ENCODE measurements around the gene LY86. TPM values are rescaled to one million over a fixed set of nuclear protein-coding genes. Genes with fewer than 3 reads are reported as not detected.

LY86 gene
- total and polyA plus RNA-seq, 4 donors: 5.2 to 12.4 (median 9.6) TPM

DNA sequence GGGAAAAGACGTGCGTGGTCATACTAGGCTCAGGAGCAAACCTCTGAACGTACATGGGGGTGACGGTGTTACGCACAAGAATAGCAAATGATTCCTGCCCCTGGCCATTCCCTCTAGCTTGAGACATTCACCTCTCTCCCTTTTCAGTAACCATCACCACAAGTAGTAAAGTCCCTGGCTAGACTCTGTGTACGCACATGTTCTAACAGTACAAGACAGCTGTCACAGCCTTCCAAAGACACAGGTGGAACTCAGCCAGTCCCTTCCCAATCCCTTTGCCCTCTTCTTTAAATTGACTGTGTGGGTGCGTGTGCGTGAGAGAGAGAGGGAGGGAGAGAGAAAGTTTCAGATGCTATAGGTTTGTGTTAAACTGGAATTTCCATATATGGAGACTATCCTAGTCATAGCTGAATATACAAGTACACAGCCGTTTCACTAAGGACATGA is 67.3 kb downstream of the LY86 start:
- Histone ChIP-seq H3K4me3 (no peak overlapping the region), H3K27me3 (ENCODE audit: control insufficient read depth in 3 of 3, insufficient read depth in 3 of 3, low read length in 2 of 3) (no peaks in the 10 kb centered on the region), H3K4me1 (ENCODE audit: control insufficient read depth in 5 of 5, insufficient read depth in 5 of 5, low read length in 5 of 5) (peaks cover 0 to 16% (median 0%) of the 10 kb centered on the region in 5 donors), H3K27ac (ENCODE audit: low read depth in 1 of 2, low read length in 1 of 2) (peak overlapping the region in 1 of 2 donors; percentile 78), H3K9me3 (ENCODE audit: control insufficient read depth in 4 of 4, insufficient read depth in 3 of 4, low read length in 3 of 4) (no peaks in the 10 kb centered on the region), H3K36me3 (ENCODE audit: control insufficient read depth in 4 of 4, insufficient read depth in 4 of 4, low read length in 4 of 4) (no peaks in the 10 kb centered on the region), H3K9ac (ENCODE audit: insufficient read depth in 1 of 2, low read length in 2 of 2) (no peak overlapping the region)
- TF ChIP-seq, protein P1, sequence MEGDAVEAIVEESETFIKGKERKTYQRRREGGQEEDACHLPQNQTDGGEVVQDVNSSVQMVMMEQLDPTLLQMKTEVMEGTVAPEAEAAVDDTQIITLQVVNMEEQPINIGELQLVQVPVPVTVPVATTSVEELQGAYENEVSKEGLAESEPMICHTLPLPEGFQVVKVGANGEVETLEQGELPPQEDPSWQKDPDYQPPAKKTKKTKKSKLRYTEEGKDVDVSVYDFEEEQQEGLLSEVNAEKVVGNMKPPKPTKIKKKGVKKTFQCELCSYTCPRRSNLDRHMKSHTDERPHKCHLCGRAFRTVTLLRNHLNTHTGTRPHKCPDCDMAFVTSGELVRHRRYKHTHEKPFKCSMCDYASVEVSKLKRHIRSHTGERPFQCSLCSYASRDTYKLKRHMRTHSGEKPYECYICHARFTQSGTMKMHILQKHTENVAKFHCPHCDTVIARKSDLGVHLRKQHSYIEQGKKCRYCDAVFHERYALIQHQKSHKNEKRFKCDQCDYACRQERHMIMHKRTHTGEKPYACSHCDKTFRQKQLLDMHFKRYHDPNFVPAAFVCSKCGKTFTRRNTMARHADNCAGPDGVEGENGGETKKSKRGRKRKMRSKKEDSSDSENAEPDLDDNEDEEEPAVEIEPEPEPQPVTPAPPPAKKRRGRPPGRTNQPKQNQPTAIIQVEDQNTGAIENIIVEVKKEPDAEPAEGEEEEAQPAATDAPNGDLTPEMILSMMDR (IDR thresholded peaks at IDR 0.05; ENCODE audit: control extremely low read depth, extremely low read depth): no peak
- DNase-seq: no peak
- 79 to 81% methylated on average over 9 of the region's 9 CpGs for WGBS, 2 donors
- ATAC-seq (ENCODE audit: insufficient read depth, low FRiP score): no peak

DNA sequence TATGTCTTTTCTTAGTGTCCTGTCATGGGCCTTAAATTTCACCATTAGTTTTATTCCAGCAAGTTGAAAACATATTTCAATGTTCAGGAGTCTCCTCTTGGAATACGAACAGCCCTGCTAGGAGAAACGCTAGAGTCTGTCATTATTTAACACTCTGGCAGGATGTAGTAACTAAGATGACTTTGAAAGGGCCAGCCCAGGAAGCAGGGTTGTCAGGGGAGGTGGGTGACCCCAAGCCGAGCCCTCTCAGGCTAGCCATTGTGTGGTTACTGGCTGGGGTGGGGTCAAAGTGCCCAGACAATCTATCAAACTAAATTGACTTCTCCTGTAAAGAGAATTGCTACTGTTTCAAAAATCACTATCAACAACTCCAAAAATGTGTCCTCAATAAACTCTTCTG is 67.8 kb downstream of the LY86 start:
- H3K27me3 ChIP-seq (ENCODE audit: control insufficient read depth in 3 of 3, insufficient read depth in 3 of 3, low read length in 2 of 3): no peaks in the 10 kb centered on the region
- H3K9ac ChIP-seq (ENCODE audit: insufficient read depth in 1 of 2, low read length in 2 of 2): no peak overlapping the region
- no peak overlapping the region for H3K4me3 ChIP-seq
- H3K36me3 ChIP-seq (ENCODE audit: control insufficient read depth in 4 of 4, insufficient read depth in 4 of 4, low read length in 4 of 4): no peaks in the 10 kb centered on the region
- peaks cover 0 to 19% (median 0%) of the 10 kb centered on the region in 5 donors for H3K4me1 ChIP-seq (ENCODE audit: control insufficient read depth in 5 of 5, insufficient read depth in 5 of 5, low read length in 5 of 5)
- ATAC-seq (ENCODE audit: insufficient read depth, low FRiP score): no peak
- 35 to 40% methylated on average over 3 of the region's 3 CpGs for WGBS, 2 donors
- no peak overlapping the region for H3K27ac ChIP-seq (ENCODE audit: low read depth in 1 of 2, low read length in 1 of 2)
- no peaks in the 10 kb centered on the region for H3K9me3 ChIP-seq (ENCODE audit: control insufficient read depth in 4 of 4, insufficient read depth in 3 of 4, low read length in 3 of 4)
- TF ChIP-seq, protein P1 (IDR thresholded peaks at IDR 0.05; ENCODE audit: control extremely low read depth, extremely low read depth): no peak
- peak in 1 of 3 donors; percentile 21 for DNase-seq

DNA sequence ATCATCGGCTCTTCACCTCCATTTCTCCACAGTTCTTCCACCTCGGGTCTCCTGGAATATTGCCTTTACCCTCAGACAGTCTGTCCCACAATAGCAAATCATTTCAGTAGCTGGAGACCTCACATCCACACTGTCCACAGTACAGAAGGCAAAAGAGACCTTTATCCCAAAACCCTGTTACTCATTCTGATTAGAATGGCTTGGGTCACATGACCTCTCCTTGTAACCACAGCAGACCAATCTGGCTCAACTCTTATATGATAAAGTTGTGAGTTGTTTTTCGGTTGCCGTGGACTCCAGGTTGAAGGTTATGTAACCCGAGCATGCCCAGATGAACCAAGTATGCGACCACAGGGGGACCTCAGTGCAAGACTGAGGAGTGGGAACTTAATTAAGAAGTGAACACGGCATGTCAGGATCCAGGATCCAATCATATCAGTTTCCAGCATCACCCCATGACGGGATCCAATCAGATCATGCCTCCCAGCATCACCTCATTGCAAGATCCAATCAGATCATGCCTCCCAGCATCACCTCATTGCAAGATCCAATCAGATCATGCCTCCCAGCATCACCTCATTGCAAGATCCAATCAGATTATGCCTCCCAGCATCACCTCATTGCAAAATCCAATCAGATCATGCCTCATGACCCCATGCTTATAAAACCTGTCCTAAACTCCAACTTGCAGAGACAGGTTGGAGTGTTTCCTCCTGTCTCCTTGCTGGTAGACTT is 68.7 kb downstream of the LY86 start:
- no peaks in the 10 kb centered on the region for H3K9me3 ChIP-seq (ENCODE audit: control insufficient read depth in 4 of 4, insufficient read depth in 3 of 4, low read length in 3 of 4)
- no peak for DNase-seq
- TF ChIP-seq, protein P1 (IDR thresholded peaks at IDR 0.05; ENCODE audit: control extremely low read depth, extremely low read depth): no peak
- no peak overlapping the region for H3K4me3 ChIP-seq
- H3K4me1 ChIP-seq (ENCODE audit: control insufficient read depth in 5 of 5, insufficient read depth in 5 of 5, low read length in 5 of 5): peaks cover 0 to 23% (median 8%) of the 10 kb centered on the region in 5 donors
- no peaks in the 10 kb centered on the region for H3K36me3 ChIP-seq (ENCODE audit: control insufficient read depth in 4 of 4, insufficient read depth in 4 of 4, low read length in 4 of 4)
- no peaks in the 10 kb centered on the region for H3K27me3 ChIP-seq (ENCODE audit: control insufficient read depth in 3 of 3, insufficient read depth in 3 of 3, low read length in 2 of 3)
- H3K27ac ChIP-seq (ENCODE audit: low read depth in 1 of 2, low read length in 1 of 2): no peak overlapping the region
- WGBS, 2 donors: 88 to 91% methylated on average over 8 of the region's 8 CpGs
- H3K9ac ChIP-seq (ENCODE audit: insufficient read depth in 1 of 2, low read length in 2 of 2): no peak overlapping the region
- no peak for ATAC-seq (ENCODE audit: insufficient read depth, low FRiP score)

Data from lung (tissue), 12 donors.